ENCODE measurements around the gene EDNRA.

Gene EDNRA

DNA sequence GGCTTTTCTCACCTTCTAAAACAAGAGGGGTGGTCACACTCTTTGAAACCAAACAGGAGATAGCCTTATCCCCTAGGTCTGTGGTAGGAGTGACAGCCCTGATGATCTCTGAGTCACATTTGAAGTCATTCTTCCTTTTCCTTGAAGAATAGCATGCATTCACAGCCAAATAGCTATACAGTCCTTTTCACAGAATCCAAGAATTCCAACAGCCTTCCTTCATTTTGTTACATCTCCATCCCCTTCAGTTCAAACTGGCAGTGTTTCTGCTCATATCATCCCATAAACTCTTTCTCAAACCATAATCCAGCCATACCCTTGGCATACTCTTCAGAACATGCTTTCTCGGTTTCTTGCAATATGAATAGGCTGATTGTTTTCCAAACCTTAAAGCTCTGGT lies 103.0 kb downstream of the EDNRA start:
- H3K27ac ChIP-seq, result no peak overlapping the region
- no peaks in the 10 kb centered on the region for H3K27me3 ChIP-seq (replicated peaks)
- DNase-seq, result no peak
- H3K36me3 ChIP-seq (replicated peaks), result no peaks in the 10 kb centered on the region
- H3K4me3 ChIP-seq (ENCODE audit: low read depth, low read length), result no peak overlapping the region
- in situ Hi-C loops (cut with HindIII; ENCODE audit: low pct_ligation_motif_present, low sequenced_read_pairs), result loop anchor here (25.0 kb wide), 1 partner anchor 472 kb away; no protein-coding TSS in a partner anchor
- TF ChIP-seq, protein P1, sequence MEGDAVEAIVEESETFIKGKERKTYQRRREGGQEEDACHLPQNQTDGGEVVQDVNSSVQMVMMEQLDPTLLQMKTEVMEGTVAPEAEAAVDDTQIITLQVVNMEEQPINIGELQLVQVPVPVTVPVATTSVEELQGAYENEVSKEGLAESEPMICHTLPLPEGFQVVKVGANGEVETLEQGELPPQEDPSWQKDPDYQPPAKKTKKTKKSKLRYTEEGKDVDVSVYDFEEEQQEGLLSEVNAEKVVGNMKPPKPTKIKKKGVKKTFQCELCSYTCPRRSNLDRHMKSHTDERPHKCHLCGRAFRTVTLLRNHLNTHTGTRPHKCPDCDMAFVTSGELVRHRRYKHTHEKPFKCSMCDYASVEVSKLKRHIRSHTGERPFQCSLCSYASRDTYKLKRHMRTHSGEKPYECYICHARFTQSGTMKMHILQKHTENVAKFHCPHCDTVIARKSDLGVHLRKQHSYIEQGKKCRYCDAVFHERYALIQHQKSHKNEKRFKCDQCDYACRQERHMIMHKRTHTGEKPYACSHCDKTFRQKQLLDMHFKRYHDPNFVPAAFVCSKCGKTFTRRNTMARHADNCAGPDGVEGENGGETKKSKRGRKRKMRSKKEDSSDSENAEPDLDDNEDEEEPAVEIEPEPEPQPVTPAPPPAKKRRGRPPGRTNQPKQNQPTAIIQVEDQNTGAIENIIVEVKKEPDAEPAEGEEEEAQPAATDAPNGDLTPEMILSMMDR (IDR thresholded peaks at IDR 0.05; ENCODE audit: low read depth, low read length, missing control alignments), result no peak

DNA sequence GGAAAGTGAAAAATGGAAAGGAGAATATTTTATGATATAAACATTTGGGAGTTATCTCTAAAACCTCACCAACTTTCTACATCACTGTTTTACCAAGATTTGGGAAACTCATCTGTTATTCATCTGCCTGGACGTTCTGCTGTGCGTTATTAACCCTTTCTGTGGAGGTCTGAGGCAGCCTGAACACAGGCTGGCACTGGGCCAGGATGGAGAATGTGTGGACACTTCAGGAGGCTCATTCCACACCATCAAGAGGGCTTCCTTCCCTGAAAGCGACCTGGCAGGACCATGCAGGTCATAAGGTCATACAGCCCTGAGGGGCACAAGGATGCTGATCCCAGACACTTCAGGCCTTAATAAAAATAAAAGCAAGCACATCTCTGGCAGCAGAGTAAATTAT lies 105.1 kb downstream of the EDNRA start:
- no peak overlapping the region for H3K27ac ChIP-seq
- DNase-seq, result no peak
- TF ChIP-seq, protein P1 (IDR thresholded peaks at IDR 0.05; ENCODE audit: low read depth, low read length, missing control alignments), result no peak
- in situ Hi-C loops (cut with HindIII; ENCODE audit: low pct_ligation_motif_present, low sequenced_read_pairs), result loop anchor here (25.0 kb wide), 1 partner anchor 474 kb away; no protein-coding TSS in a partner anchor
- no peaks in the 10 kb centered on the region for H3K36me3 ChIP-seq (replicated peaks)
- no peaks in the 10 kb centered on the region for H3K27me3 ChIP-seq (replicated peaks)
- H3K4me3 ChIP-seq (ENCODE audit: low read depth, low read length), result no peak overlapping the region

DNA sequence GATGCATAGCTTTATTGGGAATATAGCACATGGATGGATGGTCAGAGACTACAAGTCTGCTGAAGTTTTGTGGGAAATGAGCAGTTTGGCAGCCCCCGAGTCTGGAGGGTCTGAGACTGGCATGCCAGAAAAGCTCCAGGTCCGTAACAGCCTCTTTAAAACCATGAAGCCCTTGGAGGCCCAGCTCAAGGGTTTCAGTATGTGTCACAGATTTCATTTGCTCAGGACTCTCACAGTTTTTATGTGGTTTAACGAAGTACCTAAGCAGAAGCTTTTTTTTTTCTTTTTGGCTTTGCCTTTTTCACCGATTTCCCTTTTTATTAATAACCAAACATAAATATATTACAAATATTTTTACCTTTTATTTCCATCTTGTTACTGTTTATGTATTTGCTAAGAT lies 105.7 kb downstream of the EDNRA start:
- TF ChIP-seq, protein P1 (IDR thresholded peaks at IDR 0.05; ENCODE audit: low read depth, low read length, missing control alignments), result no peak
- no peaks in the 10 kb centered on the region for H3K36me3 ChIP-seq (replicated peaks)
- no peaks in the 10 kb centered on the region for H3K27me3 ChIP-seq (replicated peaks)
- DNase-seq, result no peak
- H3K4me3 ChIP-seq (ENCODE audit: low read depth, low read length), result no peak overlapping the region
- no peak overlapping the region for H3K27ac ChIP-seq
- in situ Hi-C loops (cut with HindIII; ENCODE audit: low pct_ligation_motif_present, low sequenced_read_pairs), result loop anchor here (25.0 kb wide), 1 partner anchor 474 kb away; no protein-coding TSS in a partner anchor

DNA sequence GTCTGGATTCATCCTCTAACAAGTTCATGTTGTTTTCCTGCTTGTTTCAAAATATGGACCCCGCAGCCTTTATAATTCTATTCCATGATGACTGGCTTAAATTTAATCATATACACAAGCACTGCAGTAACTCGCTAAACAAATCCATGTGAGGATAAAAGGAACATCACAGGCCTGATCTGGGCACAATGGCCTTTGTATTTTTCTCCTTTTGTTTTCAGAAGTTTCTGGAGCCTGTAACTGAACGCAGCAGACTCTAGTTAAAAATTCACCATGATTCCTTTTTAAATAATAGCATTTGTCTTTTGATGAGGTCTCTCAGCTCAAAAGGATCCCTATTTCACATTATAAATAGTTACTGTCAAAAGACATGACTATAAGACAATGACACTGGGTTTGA lies 106.1 kb downstream of the EDNRA start:
- no peaks in the 10 kb centered on the region for H3K27me3 ChIP-seq (replicated peaks)
- no peak for DNase-seq
- H3K36me3 ChIP-seq (replicated peaks), result no peaks in the 10 kb centered on the region
- TF ChIP-seq, protein P1 (IDR thresholded peaks at IDR 0.05; ENCODE audit: low read depth, low read length, missing control alignments), result no peak
- in situ Hi-C loops (cut with HindIII; ENCODE audit: low pct_ligation_motif_present, low sequenced_read_pairs), result loop anchor here (25.0 kb wide), 1 partner anchor 475 kb away; no protein-coding TSS in a partner anchor
- H3K27ac ChIP-seq, result no peak overlapping the region
- no peak overlapping the region for H3K4me3 ChIP-seq (ENCODE audit: low read depth, low read length)

DNA sequence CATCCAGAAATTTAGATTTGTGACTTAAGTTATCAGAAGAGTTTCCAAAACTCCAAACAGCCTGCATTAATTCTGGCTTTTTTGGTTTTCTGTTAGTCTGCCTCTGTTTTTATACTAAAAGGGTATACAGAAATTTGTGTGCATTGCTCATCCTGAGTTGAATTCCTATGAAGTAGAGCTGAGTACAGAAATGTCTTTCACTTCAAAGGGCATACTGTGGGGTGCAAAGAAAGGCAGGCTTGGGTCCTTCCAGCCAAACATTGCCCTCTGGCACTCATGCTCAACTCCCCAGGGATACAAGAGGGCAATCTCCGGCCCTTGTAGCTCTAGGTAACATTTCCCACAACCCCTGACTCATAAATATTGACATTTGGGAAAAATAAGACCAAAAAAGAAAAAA lies 108.7 kb downstream of the EDNRA start:
- H3K36me3 ChIP-seq (replicated peaks), result no peaks in the 10 kb centered on the region
- peak; percentile 32 for DNase-seq
- H3K27ac ChIP-seq, result peak overlapping the region; percentile 87
- no peaks in the 10 kb centered on the region for H3K27me3 ChIP-seq (replicated peaks)
- in situ Hi-C loops (cut with HindIII; ENCODE audit: low pct_ligation_motif_present, low sequenced_read_pairs), result loop anchor here (25.0 kb wide), 1 partner anchor 477 kb away; no protein-coding TSS in a partner anchor
- TF ChIP-seq, protein P1 (IDR thresholded peaks at IDR 0.05; ENCODE audit: low read depth, low read length, missing control alignments), result no peak
- no peak overlapping the region for H3K4me3 ChIP-seq (ENCODE audit: low read depth, low read length)

Measured in brain microvascular endothelial cell (primary cell).